HL-60 (cell line): ENCODE results near the gene NEURL2.

ENCODE experiments used
- DNase-seq, 2 experiments: peaks; one replicate each; pipeline ENCODE4 v3.0.0-alpha.2; 2010 to 2020; ENCODE audit warnings: low read depth in 1 of 2, low spot score in 1 of 2
- H3K27ac ChIP-seq: fragments of 250-450 bp; sonication (Bioruptor Pico); replicated peaks from 2 replicates; pipeline ENCODE4 v1.5.1; 2020; ENCODE audit warnings: mild to moderate bottlenecking, moderate library complexity
- H3K27me3 ChIP-seq: fragments of 250-450 bp; sonication (Bioruptor Pico); 2 replicates; pipeline ENCODE4 v1.5.1; 2021; ENCODE audit warnings: mild to moderate bottlenecking, moderate library complexity; ENCODE audit not compliant: insufficient read depth, poor library complexity, severe bottlenecking
- H3K4me3 ChIP-seq: replicated peaks from 2 replicates; pipeline ENCODE4 v1.5.1; 2011; ENCODE audit warnings: mild to moderate bottlenecking, control low read depth, low read length; ENCODE audit not compliant: insufficient read depth
- GABPA ChIP-seq: IDR thresholded peaks from 2 replicates; pipeline ENCODE4 v1.6.1; 2012; ENCODE audit warnings: low read depth
- POLR2AphosphoS5 ChIP-seq: IDR thresholded peaks from 2 replicates; pipeline ENCODE4 v1.6.1; 2012; ENCODE audit warnings: low read depth
- SPI1 ChIP-seq: IDR thresholded peaks from 2 replicates; pipeline ENCODE4 v1.6.1; 2012; ENCODE audit warnings: low read depth, mild to moderate bottlenecking, borderline replicate concordance
- TF ChIP-seq, protein P1 (sequence below): IDR thresholded peaks from 2 replicates; pipeline ENCODE4 v1.6.1; 2012; ENCODE audit warnings: low read depth; ENCODE audit not compliant: insufficient replicate concordance
- TF ChIP-seq, protein P2 (sequence below): IDR thresholded peaks from one replicate; pipeline ENCODE4 v1.5.1; 2011; ENCODE audit warnings: low read length, control low read depth, inconsistent platforms; ENCODE audit not compliant: insufficient read depth

Gene NEURL2

DNA sequence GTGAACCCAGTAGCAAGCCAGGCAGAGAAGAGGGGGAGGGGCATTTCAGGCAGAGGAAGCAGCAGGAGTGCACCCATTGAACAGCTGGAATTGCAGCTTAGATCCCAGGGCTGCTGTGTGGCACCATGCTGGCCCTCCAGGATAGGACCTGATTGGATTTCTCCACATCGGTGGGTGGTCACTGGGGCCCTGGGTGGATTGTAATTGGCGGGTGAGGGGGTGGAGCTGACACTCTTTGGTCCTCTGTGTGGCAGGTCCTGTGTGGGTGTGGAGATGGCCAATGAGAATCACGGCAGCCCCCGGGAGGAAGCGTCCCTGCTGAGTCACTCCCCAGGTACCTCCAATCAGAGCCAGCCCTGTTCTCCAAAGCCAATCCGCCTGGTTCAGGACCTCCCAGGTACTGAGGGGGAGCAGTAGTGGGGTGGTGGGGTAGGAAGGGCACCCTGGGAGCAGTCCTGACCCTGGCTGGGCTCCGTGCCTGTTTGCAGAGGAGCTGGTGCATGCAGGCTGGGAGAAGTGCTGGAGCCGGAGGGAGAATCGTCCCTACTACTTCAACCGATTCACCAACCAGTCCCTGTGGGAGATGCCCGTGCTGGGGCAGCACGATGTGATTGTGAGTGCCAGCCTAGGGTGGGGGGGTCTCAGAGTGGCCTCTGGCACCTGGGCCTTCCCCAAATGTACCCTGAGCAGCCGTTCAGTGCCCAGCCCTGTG is 47.9 kb upstream of the NEURL2 start:
- no peak overlapping the region for H3K4me3 ChIP-seq
- H3K27me3 ChIP-seq: no peaks in the 10 kb centered on the region
- no peak for DNase-seq
- no peak overlapping the region for H3K27ac ChIP-seq
- TF ChIP-seq SPI1 (no peak), GABPA (no peak), POLR2AphosphoS5 (no peak)
- TF ChIP-seq, protein P1, sequence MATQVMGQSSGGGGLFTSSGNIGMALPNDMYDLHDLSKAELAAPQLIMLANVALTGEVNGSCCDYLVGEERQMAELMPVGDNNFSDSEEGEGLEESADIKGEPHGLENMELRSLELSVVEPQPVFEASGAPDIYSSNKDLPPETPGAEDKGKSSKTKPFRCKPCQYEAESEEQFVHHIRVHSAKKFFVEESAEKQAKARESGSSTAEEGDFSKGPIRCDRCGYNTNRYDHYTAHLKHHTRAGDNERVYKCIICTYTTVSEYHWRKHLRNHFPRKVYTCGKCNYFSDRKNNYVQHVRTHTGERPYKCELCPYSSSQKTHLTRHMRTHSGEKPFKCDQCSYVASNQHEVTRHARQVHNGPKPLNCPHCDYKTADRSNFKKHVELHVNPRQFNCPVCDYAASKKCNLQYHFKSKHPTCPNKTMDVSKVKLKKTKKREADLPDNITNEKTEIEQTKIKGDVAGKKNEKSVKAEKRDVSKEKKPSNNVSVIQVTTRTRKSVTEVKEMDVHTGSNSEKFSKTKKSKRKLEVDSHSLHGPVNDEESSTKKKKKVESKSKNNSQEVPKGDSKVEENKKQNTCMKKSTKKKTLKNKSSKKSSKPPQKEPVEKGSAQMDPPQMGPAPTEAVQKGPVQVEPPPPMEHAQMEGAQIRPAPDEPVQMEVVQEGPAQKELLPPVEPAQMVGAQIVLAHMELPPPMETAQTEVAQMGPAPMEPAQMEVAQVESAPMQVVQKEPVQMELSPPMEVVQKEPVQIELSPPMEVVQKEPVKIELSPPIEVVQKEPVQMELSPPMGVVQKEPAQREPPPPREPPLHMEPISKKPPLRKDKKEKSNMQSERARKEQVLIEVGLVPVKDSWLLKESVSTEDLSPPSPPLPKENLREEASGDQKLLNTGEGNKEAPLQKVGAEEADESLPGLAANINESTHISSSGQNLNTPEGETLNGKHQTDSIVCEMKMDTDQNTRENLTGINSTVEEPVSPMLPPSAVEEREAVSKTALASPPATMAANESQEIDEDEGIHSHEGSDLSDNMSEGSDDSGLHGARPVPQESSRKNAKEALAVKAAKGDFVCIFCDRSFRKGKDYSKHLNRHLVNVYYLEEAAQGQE: no peak
- TF ChIP-seq, protein P2, sequence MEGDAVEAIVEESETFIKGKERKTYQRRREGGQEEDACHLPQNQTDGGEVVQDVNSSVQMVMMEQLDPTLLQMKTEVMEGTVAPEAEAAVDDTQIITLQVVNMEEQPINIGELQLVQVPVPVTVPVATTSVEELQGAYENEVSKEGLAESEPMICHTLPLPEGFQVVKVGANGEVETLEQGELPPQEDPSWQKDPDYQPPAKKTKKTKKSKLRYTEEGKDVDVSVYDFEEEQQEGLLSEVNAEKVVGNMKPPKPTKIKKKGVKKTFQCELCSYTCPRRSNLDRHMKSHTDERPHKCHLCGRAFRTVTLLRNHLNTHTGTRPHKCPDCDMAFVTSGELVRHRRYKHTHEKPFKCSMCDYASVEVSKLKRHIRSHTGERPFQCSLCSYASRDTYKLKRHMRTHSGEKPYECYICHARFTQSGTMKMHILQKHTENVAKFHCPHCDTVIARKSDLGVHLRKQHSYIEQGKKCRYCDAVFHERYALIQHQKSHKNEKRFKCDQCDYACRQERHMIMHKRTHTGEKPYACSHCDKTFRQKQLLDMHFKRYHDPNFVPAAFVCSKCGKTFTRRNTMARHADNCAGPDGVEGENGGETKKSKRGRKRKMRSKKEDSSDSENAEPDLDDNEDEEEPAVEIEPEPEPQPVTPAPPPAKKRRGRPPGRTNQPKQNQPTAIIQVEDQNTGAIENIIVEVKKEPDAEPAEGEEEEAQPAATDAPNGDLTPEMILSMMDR: no peak

DNA sequence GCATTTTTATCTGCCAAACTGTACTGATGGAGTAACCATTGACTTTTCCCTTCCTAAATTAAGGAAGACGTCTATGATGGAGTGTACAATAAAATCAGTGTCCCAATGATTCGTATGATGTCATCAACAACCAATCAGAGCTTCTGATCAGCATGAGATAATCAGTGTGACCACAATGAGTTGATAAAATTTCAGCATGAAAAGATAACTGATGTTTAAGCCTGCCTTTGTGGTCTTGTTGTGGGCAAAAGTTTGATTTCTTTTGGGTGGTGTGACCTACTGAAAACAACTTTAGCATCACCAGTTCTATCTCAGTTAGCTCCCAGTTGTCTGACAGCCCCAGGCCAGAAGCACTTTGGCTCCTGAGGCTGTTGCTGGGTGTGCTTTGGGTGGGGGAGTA is 46.8 kb upstream of the NEURL2 start:
- no peak overlapping the region for H3K27ac ChIP-seq
- H3K4me3 ChIP-seq: no peak overlapping the region
- no peaks in the 10 kb centered on the region for H3K27me3 ChIP-seq
- DNase-seq: no peak
- TF ChIP-seq, protein P2: no peak
- no peak for TF ChIP-seq SPI1

DNA sequence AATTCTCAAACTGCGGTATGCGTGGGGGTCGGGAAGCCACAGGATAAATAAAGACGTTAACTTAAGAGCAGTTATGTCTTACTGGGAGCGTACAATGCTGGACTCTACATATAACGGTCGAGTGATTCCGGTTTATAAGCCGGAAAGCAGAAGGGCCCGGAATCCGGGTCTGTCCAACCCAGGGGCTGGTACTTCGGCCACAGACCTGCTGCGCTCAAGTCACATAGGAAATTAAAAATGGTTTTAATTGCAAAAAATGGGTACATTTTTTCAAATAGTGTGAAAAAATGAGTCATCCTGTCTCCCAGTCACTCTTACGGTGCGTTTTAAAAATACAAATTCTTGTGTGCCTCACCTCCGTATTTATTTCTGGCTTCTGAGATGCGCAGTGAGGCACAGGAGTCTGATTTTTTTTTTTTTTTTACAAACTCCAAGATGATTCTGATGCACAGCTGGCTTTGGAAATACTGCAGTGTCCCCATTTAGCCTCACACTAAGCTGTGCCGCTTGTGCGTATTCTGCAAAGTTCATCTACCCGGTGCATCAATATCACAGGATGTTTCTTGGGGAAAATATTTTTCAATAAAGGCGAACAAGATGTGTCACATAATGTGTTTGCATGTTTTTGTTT is 44.5 kb upstream of the NEURL2 start:
- H3K27me3 ChIP-seq: no peaks in the 10 kb centered on the region
- TF ChIP-seq, protein P1: no peak
- TF ChIP-seq GABPA (no peak), SPI1 (0 out of 2 replicates have a peak, but pooled peaks have one; percentile 8)
- H3K4me3 ChIP-seq: peak overlapping the region; percentile 86
- H3K27ac ChIP-seq: peak overlapping the region; percentile 58
- DNase-seq: no peak

DNA sequence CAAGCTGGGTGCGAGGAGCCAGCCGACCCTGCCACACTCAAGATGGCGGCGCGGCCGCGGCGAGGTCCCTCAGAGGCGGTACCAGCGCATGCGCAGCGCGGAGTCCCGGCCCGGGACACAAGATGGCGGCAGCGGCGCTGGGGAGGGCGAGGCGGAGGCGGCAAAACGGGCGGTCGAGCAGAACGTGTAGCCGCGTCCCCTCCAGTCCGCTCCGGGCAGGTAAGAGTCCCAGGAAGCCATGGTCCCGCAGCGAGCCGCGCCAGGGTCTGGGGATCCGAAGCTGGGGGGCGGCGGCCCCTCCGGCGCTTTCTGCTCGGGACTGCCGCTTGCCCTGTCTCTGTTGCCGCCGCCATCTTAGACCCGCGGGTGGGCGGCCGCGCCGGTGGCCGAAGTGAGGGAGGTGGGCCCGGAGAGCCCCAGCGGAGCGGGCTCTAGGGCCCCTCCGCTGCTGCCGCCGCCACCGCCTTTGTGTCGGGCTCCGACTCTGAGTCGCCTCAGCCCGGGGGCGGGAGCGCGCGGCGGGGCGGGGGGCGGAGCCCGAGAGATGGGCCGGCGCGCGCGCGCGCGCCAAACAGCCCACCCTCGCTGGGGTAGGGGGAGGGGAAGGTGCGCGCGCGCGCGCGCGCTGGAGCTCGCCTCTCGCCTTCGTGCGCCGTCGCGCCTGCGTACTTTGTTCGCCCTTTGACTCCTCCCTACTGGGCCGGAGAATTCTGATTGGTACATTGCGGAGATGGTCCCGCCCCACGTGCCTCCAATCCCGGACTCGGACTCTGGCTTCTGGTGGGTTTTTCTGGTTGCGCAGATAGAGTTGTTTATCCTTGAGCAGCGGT is 43.8 kb upstream of the NEURL2 start, which contains the start of gene PCIF1:
PCIF1 (plus strand) TSS at position 98 of the 830 bp plus-strand sequence. CDS start 4,317 bp downstream, outside the sequence.
- peak; percentile 91 to 97 for DNase-seq
- peak within 1 kb of the TSS; percentile 96 for H3K4me3 ChIP-seq
- TF ChIP-seq GABPA (no peak), SPI1 (no peak), POLR2AphosphoS5 (peak; percentile 100)
- TF ChIP-seq, protein P2: no peak
- TF ChIP-seq, protein P1: peak; percentile 84
- H3K27me3 ChIP-seq: no peaks in the 10 kb centered on the region
- H3K27ac ChIP-seq: peak within 1 kb of the TSS; percentile 100
